ENCODE data around the gene OSBPL2. TPM values are rescaled to one million over a fixed set of nuclear protein-coding genes. Genes with fewer than 3 reads are reported as not detected.

The OSBPL2 gene
- total and polyA plus RNA-seq, 2 experiments from 2014 or later, result 16.6 to 31.2 TPM

DNA sequence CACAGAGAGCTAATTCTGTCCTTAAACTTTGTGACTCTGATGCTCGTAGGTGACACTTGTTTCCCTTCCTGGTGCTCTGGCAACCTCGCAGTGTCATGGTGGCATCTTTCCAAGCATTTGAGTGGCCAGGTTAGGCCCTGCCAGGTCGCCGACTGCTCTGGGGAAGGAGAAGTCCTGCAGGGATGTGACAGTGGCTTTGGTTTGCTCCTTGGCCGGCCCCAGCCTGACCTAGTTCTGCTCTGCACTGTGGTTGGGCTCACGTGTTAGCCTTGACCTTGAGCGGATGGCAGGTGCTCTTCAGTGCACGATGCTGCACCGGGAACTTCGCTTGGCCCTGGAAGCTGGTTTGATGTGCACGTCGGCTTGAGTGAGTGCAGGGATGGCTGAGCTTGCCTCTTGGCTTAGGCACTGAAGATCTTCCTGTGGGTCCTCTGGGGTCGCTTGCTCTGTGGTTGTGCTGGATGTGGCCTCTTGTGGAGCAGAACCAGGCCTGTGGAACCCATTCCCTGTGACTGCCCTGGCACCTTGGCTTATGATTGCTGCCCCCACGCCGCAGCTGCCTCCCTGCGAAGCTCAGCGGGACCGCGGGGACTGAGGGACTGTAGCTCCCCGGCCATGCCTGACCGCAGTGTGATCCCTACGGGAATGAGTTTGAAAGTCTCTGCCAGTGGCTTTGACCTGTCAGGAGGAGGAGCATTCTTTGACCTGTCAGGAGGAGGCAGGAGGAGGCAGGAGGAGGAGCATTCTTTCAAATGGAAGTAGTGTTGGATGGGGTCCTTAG lies 8.7 kb downstream of the OSBPL2 start:
- Mint-ChIP-seq H3K27me3 (ENCODE audit: insufficient read depth, low read depth, poor library complexity) (peaks cover 19% of the 10 kb centered on the region), H3K27ac (peak overlapping the region; percentile 59; the same call in 1 of the 2 replicates), H3K36me3 (ENCODE audit: low read depth) (no peaks in the 10 kb centered on the region; the same call in 2 of the 3 replicates), H3K4me1 (peaks cover 13% of the 10 kb centered on the region), H3K4me3 (no peak overlapping the region), H3K9me3 (no peaks in the 10 kb centered on the region)
- ATAC-seq (peak; percentile 65), DNase-seq (ENCODE audit: low spot score) (no peak)
- Histone ChIP-seq H3K79me2 (replicated peaks; ENCODE audit: insufficient read depth) (peaks cover 97% of the 10 kb centered on the region), H3K27ac (ENCODE audit: low read depth) (0 out of 2 replicates have a peak overlapping the region, but pooled peaks have one; percentile 39), H3K4me3 (no peak overlapping the region), H3K27me3 (ENCODE audit: insufficient read depth) (no peaks in the 10 kb centered on the region), H3F3A (replicated peaks; ENCODE audit: low read depth) (no peaks in the 10 kb centered on the region), H3K9me2 (ENCODE audit: insufficient read depth) (no peaks in the 10 kb centered on the region), H4K20me1 (replicated peaks; ENCODE audit: insufficient read depth) (peaks cover 14% of the 10 kb centered on the region), H3K4me1 (ENCODE audit: insufficient read depth) (no peaks in the 10 kb centered on the region), H2AFZ (no peak overlapping the region), H3K36me3 (ENCODE audit: insufficient read depth) (no peaks in the 10 kb centered on the region), H3K4me2 (no peak overlapping the region)
- no peak for TF ChIP-seq JUNB (IDR thresholded peaks at IDR 0.05; ENCODE audit: unreplicated experiment)
- TF ChIP-seq ZNF114 (CRISPR knock-in tag; IDR thresholded peaks at IDR 0.05), result no peak
- TF ChIP-seq, protein P1, sequence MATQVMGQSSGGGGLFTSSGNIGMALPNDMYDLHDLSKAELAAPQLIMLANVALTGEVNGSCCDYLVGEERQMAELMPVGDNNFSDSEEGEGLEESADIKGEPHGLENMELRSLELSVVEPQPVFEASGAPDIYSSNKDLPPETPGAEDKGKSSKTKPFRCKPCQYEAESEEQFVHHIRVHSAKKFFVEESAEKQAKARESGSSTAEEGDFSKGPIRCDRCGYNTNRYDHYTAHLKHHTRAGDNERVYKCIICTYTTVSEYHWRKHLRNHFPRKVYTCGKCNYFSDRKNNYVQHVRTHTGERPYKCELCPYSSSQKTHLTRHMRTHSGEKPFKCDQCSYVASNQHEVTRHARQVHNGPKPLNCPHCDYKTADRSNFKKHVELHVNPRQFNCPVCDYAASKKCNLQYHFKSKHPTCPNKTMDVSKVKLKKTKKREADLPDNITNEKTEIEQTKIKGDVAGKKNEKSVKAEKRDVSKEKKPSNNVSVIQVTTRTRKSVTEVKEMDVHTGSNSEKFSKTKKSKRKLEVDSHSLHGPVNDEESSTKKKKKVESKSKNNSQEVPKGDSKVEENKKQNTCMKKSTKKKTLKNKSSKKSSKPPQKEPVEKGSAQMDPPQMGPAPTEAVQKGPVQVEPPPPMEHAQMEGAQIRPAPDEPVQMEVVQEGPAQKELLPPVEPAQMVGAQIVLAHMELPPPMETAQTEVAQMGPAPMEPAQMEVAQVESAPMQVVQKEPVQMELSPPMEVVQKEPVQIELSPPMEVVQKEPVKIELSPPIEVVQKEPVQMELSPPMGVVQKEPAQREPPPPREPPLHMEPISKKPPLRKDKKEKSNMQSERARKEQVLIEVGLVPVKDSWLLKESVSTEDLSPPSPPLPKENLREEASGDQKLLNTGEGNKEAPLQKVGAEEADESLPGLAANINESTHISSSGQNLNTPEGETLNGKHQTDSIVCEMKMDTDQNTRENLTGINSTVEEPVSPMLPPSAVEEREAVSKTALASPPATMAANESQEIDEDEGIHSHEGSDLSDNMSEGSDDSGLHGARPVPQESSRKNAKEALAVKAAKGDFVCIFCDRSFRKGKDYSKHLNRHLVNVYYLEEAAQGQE (IDR thresholded peaks at IDR 0.05; ENCODE audit: unreplicated experiment), result no peak
- no peak for TF ChIP-seq STAT1 (IDR thresholded peaks at IDR 0.05; ENCODE audit: unreplicated experiment)
- TF ChIP-seq ZNF331 (CRISPR knock-in tag; IDR thresholded peaks at IDR 0.05; ENCODE audit: low read depth), result no peak
- TF ChIP-seq POLR2AphosphoS5 (IDR thresholded peaks at IDR 0.05; ENCODE audit: low read depth), result no peak
- TF ChIP-seq, protein P2, sequence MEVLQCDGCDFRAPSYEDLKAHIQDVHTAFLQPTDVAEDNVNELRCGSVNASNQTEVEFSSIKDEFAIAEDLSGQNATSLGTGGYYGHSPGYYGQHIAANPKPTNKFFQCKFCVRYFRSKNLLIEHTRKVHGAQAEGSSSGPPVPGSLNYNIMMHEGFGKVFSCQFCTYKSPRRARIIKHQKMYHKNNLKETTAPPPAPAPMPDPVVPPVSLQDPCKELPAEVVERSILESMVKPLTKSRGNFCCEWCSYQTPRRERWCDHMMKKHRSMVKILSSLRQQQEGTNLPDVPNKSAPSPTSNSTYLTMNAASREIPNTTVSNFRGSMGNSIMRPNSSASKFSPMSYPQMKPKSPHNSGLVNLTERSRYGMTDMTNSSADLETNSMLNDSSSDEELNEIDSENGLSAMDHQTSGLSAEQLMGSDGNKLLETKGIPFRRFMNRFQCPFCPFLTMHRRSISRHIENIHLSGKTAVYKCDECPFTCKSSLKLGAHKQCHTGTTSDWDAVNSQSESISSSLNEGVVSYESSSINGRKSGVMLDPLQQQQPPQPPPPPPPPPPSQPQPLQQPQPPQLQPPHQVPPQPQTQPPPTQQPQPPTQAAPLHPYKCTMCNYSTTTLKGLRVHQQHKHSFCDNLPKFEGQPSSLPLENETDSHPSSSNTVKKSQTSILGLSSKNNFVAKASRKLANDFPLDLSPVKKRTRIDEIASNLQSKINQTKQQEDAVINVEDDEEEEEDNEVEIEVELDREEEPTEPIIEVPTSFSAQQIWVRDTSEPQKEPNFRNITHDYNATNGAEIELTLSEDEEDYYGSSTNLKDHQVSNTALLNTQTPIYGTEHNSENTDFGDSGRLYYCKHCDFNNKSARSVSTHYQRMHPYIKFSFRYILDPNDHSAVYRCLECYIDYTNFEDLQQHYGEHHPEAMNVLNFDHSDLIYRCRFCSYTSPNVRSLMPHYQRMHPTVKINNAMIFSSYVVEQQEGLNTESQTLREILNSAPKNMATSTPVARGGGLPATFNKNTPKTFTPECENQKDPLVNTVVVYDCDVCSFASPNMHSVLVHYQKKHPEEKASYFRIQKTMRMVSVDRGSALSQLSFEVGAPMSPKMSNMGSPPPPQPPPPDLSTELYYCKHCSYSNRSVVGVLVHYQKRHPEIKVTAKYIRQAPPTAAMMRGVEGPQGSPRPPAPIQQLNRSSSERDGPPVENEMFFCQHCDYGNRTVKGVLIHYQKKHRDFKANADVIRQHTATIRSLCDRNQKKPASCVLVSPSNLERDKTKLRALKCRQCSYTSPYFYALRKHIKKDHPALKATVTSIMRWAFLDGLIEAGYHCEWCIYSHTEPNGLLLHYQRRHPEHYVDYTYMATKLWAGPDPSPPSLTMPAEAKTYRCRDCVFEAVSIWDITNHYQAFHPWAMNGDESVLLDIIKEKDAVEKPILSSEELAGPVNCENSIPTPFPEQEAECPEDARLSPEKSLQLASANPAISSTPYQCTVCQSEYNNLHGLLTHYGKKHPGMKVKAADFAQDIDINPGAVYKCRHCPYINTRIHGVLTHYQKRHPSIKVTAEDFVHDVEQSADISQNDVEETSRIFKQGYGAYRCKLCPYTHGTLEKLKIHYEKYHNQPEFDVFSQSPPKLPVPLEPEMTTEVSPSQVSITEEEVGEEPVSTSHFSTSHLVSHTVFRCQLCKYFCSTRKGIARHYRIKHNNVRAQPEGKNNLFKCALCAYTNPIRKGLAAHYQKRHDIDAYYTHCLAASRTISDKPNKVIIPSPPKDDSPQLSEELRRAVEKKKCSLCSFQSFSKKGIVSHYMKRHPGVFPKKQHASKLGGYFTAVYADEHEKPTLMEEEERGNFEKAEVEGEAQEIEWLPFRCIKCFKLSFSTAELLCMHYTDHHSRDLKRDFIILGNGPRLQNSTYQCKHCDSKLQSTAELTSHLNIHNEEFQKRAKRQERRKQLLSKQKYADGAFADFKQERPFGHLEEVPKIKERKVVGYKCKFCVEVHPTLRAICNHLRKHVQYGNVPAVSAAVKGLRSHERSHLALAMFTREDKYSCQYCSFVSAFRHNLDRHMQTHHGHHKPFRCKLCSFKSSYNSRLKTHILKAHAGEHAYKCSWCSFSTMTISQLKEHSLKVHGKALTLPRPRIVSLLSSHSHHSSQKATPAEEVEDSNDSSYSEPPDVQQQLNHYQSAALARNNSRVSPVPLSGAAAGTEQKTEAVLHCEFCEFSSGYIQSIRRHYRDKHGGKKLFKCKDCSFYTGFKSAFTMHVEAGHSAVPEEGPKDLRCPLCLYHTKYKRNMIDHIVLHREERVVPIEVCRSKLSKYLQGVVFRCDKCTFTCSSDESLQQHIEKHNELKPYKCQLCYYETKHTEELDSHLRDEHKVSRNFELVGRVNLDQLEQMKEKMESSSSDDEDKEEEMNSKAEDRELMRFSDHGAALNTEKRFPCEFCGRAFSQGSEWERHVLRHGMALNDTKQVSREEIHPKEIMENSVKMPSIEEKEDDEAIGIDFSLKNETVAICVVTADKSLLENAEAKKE (CRISPR knock-in tag; IDR thresholded peaks at IDR 0.05), result no peak
- TF ChIP-seq, protein P3, sequence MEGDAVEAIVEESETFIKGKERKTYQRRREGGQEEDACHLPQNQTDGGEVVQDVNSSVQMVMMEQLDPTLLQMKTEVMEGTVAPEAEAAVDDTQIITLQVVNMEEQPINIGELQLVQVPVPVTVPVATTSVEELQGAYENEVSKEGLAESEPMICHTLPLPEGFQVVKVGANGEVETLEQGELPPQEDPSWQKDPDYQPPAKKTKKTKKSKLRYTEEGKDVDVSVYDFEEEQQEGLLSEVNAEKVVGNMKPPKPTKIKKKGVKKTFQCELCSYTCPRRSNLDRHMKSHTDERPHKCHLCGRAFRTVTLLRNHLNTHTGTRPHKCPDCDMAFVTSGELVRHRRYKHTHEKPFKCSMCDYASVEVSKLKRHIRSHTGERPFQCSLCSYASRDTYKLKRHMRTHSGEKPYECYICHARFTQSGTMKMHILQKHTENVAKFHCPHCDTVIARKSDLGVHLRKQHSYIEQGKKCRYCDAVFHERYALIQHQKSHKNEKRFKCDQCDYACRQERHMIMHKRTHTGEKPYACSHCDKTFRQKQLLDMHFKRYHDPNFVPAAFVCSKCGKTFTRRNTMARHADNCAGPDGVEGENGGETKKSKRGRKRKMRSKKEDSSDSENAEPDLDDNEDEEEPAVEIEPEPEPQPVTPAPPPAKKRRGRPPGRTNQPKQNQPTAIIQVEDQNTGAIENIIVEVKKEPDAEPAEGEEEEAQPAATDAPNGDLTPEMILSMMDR (conservative IDR thresholded peaks at IDR 0.05; ENCODE audit: low read depth in 2 of 2), result no peak
- TF ChIP-seq EZH2phosphoT487 (IDR thresholded peaks at IDR 0.05; ENCODE audit: unreplicated experiment), result no peak
- TF ChIP-seq, protein P4, sequence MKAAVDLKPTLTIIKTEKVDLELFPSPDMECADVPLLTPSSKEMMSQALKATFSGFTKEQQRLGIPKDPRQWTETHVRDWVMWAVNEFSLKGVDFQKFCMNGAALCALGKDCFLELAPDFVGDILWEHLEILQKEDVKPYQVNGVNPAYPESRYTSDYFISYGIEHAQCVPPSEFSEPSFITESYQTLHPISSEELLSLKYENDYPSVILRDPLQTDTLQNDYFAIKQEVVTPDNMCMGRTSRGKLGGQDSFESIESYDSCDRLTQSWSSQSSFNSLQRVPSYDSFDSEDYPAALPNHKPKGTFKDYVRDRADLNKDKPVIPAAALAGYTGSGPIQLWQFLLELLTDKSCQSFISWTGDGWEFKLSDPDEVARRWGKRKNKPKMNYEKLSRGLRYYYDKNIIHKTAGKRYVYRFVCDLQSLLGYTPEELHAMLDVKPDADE (IDR thresholded peaks at IDR 0.05), result no peak
- no peak for TF ChIP-seq CREB1 (CRISPR knock-in tag; IDR thresholded peaks at IDR 0.05; ENCODE audit: low read depth)
- no peak for TF ChIP-seq NANOG (IDR thresholded peaks at IDR 0.05; ENCODE audit: borderline replicate concordance)

Measured in GM23338 (cell line).